SK-N-SH (cell line): ENCODE results near the gene RASGRP2. TPM values are rescaled to one million over a fixed set of nuclear protein-coding genes. Genes with fewer than 3 reads are reported as not detected.

Experiments used
- CTCF ChIA-PET: fragments of 300-600, 350-600 bp; formaldehyde crosslinking; extraction: SDS; loops from one replicate; lab custom pipeline; 2021; lab: Yijun Ruan, JAX
- POLR2A ChIA-PET: fragments of 350-600 bp; sonication (Branson Sonifier 250); formaldehyde crosslinking; extraction: SDS; loops from one replicate; lab custom pipeline; 2020; ENCODE audit warnings: antibody characterized with exemption, inconsistent platforms; lab: Yijun Ruan, JAX
- DNase-seq: peaks from one replicate; pipeline ENCODE4 v3.0.0; 2012
- H2AFZ ChIP-seq: fragments of 200-600 bp; sonication (generic); 2 replicates; pipeline ENCODE4 v1.8.1; 2016; ENCODE audit warnings: antibody characterized with exemption, mild to moderate bottlenecking, low read depth
- H3F3A ChIP-seq: fragments of 200-600 bp; sonication (generic); replicated peaks from 2 replicates; pipeline ENCODE3; 2016; ENCODE audit warnings: antibody characterized with exemption, mild to moderate bottlenecking; ENCODE audit not compliant: insufficient read depth
- H3K27ac ChIP-seq, 2 experiments: fragments of 200-500 bp in 1 of 2; fragments of 200-600 bp in 1 of 2; sonication (Bioruptor generic) in 1 of 2; sonication (generic), shearing (Covaris generic) in 1 of 2; 2 replicates each; pipeline versions ENCODE4 v1.5.1 to v1.6.1; 2014 to 2016; ENCODE audit warnings: low read depth in 2 of 2, inconsistent platforms in 1 of 2, low read length in 1 of 2, mild to moderate bottlenecking in 1 of 2, mixed read lengths in 1 of 2
- H3K27me3 ChIP-seq: fragments of 200-600 bp; sonication (generic), shearing (Covaris generic); 2 replicates; pipeline ENCODE4 v1.6.1; 2016; ENCODE audit warnings: mixed run types; ENCODE audit not compliant: insufficient read depth
- H3K36me3 ChIP-seq, 2 experiments: fragments of 200-500 bp in 1 of 2; fragments of 200-600 bp in 1 of 2; sonication (Bioruptor generic) in 1 of 2; sonication (generic) in 1 of 2; replicated peaks in 1 of 2; 2 replicates each; pipeline versions ENCODE3 to v1.5.1; 2014 to 2016; ENCODE audit warnings: low read length in 1 of 2, mild to moderate bottlenecking in 1 of 2; ENCODE audit not compliant: insufficient read depth in 2 of 2, control insufficient read depth in 1 of 2
- H3K4me1 ChIP-seq, 2 experiments: fragments of 200-500 bp in 1 of 2; fragments of 200-600 bp in 1 of 2; sonication (Bioruptor generic) in 1 of 2; sonication (generic), shearing (Covaris generic) in 1 of 2; 2 replicates each; pipeline versions ENCODE4 v1.5.1 to v1.6.1; 2014 to 2016; ENCODE audit warnings: low read depth in 1 of 2, low read length in 1 of 2, mixed run types in 1 of 2; ENCODE audit not compliant: insufficient read depth in 2 of 2, control insufficient read depth in 1 of 2
- H3K4me2 ChIP-seq: fragments of 200-600 bp; sonication (generic), shearing (Covaris generic); 2 replicates; pipeline ENCODE4 v1.6.1; 2017; ENCODE audit warnings: mixed run types
- H3K4me3 ChIP-seq, 2 experiments: fragments of 200-500 bp in 1 of 2; fragments of 200-600 bp in 1 of 2; sonication (Bioruptor generic) in 1 of 2; sonication (generic), shearing (Covaris generic) in 1 of 2; 2 replicates each; pipeline versions ENCODE4 v1.5.1 to v1.8.1; 2014 to 2016; ENCODE audit warnings: low read depth in 2 of 2, inconsistent platforms in 1 of 2, low read length in 1 of 2, mild to moderate bottlenecking in 1 of 2, mixed read lengths in 1 of 2, moderate library complexity in 1 of 2
- H3K79me2 ChIP-seq: fragments of 200-600 bp; sonication (generic); 2 replicates; pipeline ENCODE4 v1.8.1; 2017; ENCODE audit warnings: mild to moderate bottlenecking; ENCODE audit not compliant: insufficient read depth
- H3K9ac ChIP-seq: fragments of 200-600 bp; sonication (generic); 2 replicates; pipeline ENCODE4 v1.6.1; 2017; ENCODE audit warnings: mixed run types
- H3K9me2 ChIP-seq: fragments of 200-600 bp; sonication (generic); 2 replicates; pipeline ENCODE4 v1.6.1; 2017; ENCODE audit warnings: mixed run types
- H3K9me3 ChIP-seq: fragments of 200-600 bp; sonication (generic); 2 replicates; pipeline ENCODE4 v1.6.1; 2017; ENCODE audit warnings: mixed run types, mild to moderate bottlenecking, moderate library complexity
- H4K20me1 ChIP-seq: fragments of 200-600 bp; sonication (generic); 2 replicates; pipeline ENCODE4 v1.6.1; 2017; ENCODE audit warnings: mild to moderate bottlenecking, mixed run types; ENCODE audit not compliant: insufficient read depth
- EZH2phosphoT487 ChIP-seq: fragments of 200-600 bp; sonication (generic); IDR thresholded peaks from 2 replicates; pipeline ENCODE4 v1.6.1; 2017; ENCODE audit warnings: low read depth, mixed run types, mild to moderate bottlenecking, antibody characterized with exemption, moderate library complexity, borderline replicate concordance
- FOSL2 ChIP-seq: IDR thresholded peaks from 2 replicates; pipeline ENCODE4 v1.4.0; 2012; ENCODE audit warnings: low read depth, mild to moderate bottlenecking, moderate library complexity, borderline replicate concordance
- GABPA ChIP-seq: IDR thresholded peaks from 2 replicates; pipeline ENCODE4 v1.4.0; 2012; ENCODE audit warnings: low read depth, mild to moderate bottlenecking
- GATA2 ChIP-seq: sonication (generic); formaldehyde crosslinking; IDR thresholded peaks from 2 replicates; pipeline ENCODE4 v1.5.0; 2020; ENCODE audit warnings: mild to moderate bottlenecking, missing genetic modification reagents
- IRF3 ChIP-seq: fragments of 150-350 bp; IDR thresholded peaks from 2 replicates; pipeline ENCODE4 v1.6.1; 2016; ENCODE audit warnings: mild to moderate bottlenecking, low read depth, low read length
- MAX ChIP-seq: IDR thresholded peaks from 2 replicates; pipeline ENCODE4 v1.4.0; 2012; ENCODE audit warnings: low read depth
- MEF2A ChIP-seq: IDR thresholded peaks from 2 replicates; pipeline ENCODE4 v1.4.0; 2012; ENCODE audit warnings: low read depth, borderline replicate concordance
- MXI1 ChIP-seq: IDR thresholded peaks from 2 replicates; pipeline ENCODE4 v1.6.1; 2012; ENCODE audit warnings: mild to moderate bottlenecking, low read depth, low read length, improper control_type of control experiment
- NFIC ChIP-seq: IDR thresholded peaks from 2 replicates; pipeline ENCODE4 v1.4.0; 2012; ENCODE audit warnings: borderline replicate concordance
- PBX3 ChIP-seq: IDR thresholded peaks from 2 replicates; pipeline ENCODE4; 2012
- POLR2AphosphoS5 ChIP-seq: IDR thresholded peaks from 2 replicates; pipeline ENCODE4 v1.6.1; 2012; ENCODE audit warnings: low read depth, low read length
- RAD21 ChIP-seq: IDR thresholded peaks from 2 replicates; pipeline ENCODE4 v1.6.1; 2012; ENCODE audit warnings: mild to moderate bottlenecking, low read length
- RCOR1 ChIP-seq: fragments of 150-350 bp; IDR thresholded peaks from 2 replicates; pipeline ENCODE4 v1.6.1; 2017; ENCODE audit warnings: antibody characterized with exemption, low read length
- REST ChIP-seq: IDR thresholded peaks from 2 replicates; pipeline ENCODE4 v1.6.1; 2012; ENCODE audit warnings: mild to moderate bottlenecking, low read depth, low read length, moderate library complexity
- RFX5 ChIP-seq: IDR thresholded peaks from 2 replicates; pipeline ENCODE4 v1.6.1; 2012; ENCODE audit warnings: mild to moderate bottlenecking, improper control_type of control experiment, low read length
- RXRA ChIP-seq: IDR thresholded peaks from 2 replicates; pipeline ENCODE4 v1.4.0; 2012; ENCODE audit warnings: low read depth, mild to moderate bottlenecking, borderline replicate concordance
- TEAD4 ChIP-seq: IDR thresholded peaks from 2 replicates; pipeline ENCODE4 v1.4.0; 2012; ENCODE audit warnings: mild to moderate bottlenecking, borderline replicate concordance; ENCODE audit not compliant: insufficient read depth
- ZBTB33 ChIP-seq: IDR thresholded peaks from 2 replicates; pipeline ENCODE4 v1.4.0; 2012; ENCODE audit warnings: low read depth, borderline replicate concordance
- WGBS: methylation state at CpG from one replicate; pipeline ENCODE4 v1.1.6; 2017; ENCODE audit warnings: low lambda C conversion rate; 5-methylcytosine and 5-hydroxymethylcytosine counted together
- polyA plus RNA-seq, 3 experiments: library from polyadenylated mRNA; depleted of rRNA; stranded (reverse); fragments of >200 nt; gene quantifications; 2 replicates each; pipeline ENCODE4 v1.2.3, GENCODE V29; 2012

RASGRP2 gene
- polyA plus RNA-seq, 1 of the 3 experiments (the other 2 are of a cell fraction): 1.6 TPM

GRCh38 chr11:64697663-64698375 lies 46.1 kb downstream of the RASGRP2 start:
- Histone ChIP-seq H3K9me2 (no peaks in the 10 kb centered on the region), H3K79me2 (no peaks in the 10 kb centered on the region), H4K20me1 (no peaks in the 10 kb centered on the region), H2AFZ (no peak overlapping the region), H3K4me2 (no peak overlapping the region), H3K36me3 (no peaks in the 10 kb centered on the region), H3K9ac (no peak overlapping the region), H3K4me1 (peaks cover 0 to 44% of the 10 kb centered on the region in 2 experiments; a peak in 2 of 4 replicates), H3F3A (no peaks in the 10 kb centered on the region), H3K4me3 (no peak overlapping the region), H3K27me3 (peaks cover 35% of the 10 kb centered on the region), H3K27ac (no peak overlapping the region), H3K9me3 (no peaks in the 10 kb centered on the region)
- CTCF ChIA-PET: interaction anchor here (0.9 to 5.6 kb wide), 2 partner anchors 10 to 20 kb away, joined by 3 to 35 read pairs; no protein-coding TSS in a partner anchor
- 51% methylated on average over 7 of the region's 7 CpGs for WGBS
- no peak for TF ChIP-seq RFX5
- TF ChIP-seq GABPA: no peak
- TF ChIP-seq FOSL2: no peak
- TF ChIP-seq MAX: no peak
- no peak for TF ChIP-seq RCOR1
- TF ChIP-seq MEF2A: no peak
- TF ChIP-seq RAD21: no peak
- TF ChIP-seq GATA2 (CRISPR knock-in tag): no peak
- TF ChIP-seq TEAD4: no peak
- no peak for TF ChIP-seq MXI1
- TF ChIP-seq RXRA: no peak
- no peak for TF ChIP-seq NFIC
- no peak for TF ChIP-seq ZBTB33
- TF ChIP-seq POLR2AphosphoS5: no peak
- TF ChIP-seq IRF3: no peak
- no peak for TF ChIP-seq REST
- TF ChIP-seq EZH2phosphoT487: no peak
- TF ChIP-seq PBX3: no peak
- POLR2A ChIA-PET: no interaction called here
- no peak for DNase-seq
